DMS153 (cell line): ENCODE measurements around the gene NUTM2A.
"Not testable (repeated sequence)": the region's sequence is repeated elsewhere in the genome, so short reads cannot be mapped to it uniquely, and the experiment has no call there.

ENCODE experiments used
- DNase-seq: peaks from one replicate; lab custom pipeline; 2025; lab: John Stamatoyannopoulos, UW

The NUTM2A gene

GRCh38 chr10:87248818-87249353 lies 23.6 kb downstream of the NUTM2A start:
- not testable (repeated sequence) for DNase-seq

- not testable (repeated sequence) for DNase-seq
Measured at GRCh38 chr10:87280749-87281392, 55.6 kb downstream of the NUTM2A start.
